K562 (cell line): Measurements from ENCODE around the gene M6PR. TPM values are rescaled to one million over a fixed set of nuclear protein-coding genes. Genes with fewer than 3 reads are reported as not detected.

Experiments
- ATAC-seq: fragments of 200-7000 bp; cut with Tn5 transposase; 3 replicates; pipeline ENCODE4 v1.9.1; 2020; ENCODE audit warnings: moderate library complexity
- BruUV-seq: library from RNA; stranded (reverse); fragments of 400-500 nt; replicated peaks from 2 replicates; lab custom pipeline; 2021; lab: Mats Ljungman, UMichigan
- CTCF ChIA-PET: fragments of 300-600 bp; formaldehyde crosslinking; extraction: SDS; loops from one replicate; lab custom pipeline; 2021; ENCODE audit warnings: low intra/inter-chr PET ratio; lab: Yijun Ruan, JAX
- POLR2A ChIA-PET: fragments of 300-600, 350-650 bp; sonication (Branson Sonifier 250); formaldehyde crosslinking; extraction: SDS; loops from one replicate; lab custom pipeline; 2021; ENCODE audit warnings: antibody characterized with exemption, inconsistent platforms; lab: Yijun Ruan, JAX
- DNase-seq, 4 experiments: peaks; one replicate each; pipeline versions ENCODE4 v3.0.0 to v3.0.0-alpha.2; 2011 to 2018; ENCODE audit warnings: low spot score in 3 of 4, mixed read lengths in 3 of 4; ENCODE audit errors: extremely low read depth in 1 of 4
- FAIRE-seq: peaks from 2 replicates; lab custom pipeline; 2011; peaks lifted over from hg19 to GRCh38; lab: Jason Lieb, UNC
- H2AFZ ChIP-seq: 2 replicates; pipeline ENCODE4 v1.6.0; 2011; ENCODE audit warnings: low read depth, low read length, control low read depth, inconsistent platforms
- H3K27ac ChIP-seq: fragments of 200-600 bp; 3 replicates; pipeline ENCODE4 v1.8.0; 2011; ENCODE audit warnings: low read depth, mild to moderate bottlenecking, control low read depth, inconsistent platforms, low read length, moderate library complexity, mixed read lengths; ENCODE audit errors: extremely low read depth
- H3K27me3 ChIP-seq, 2 experiments: fragments of 300-600 bp in 1 of 2; 2 replicates in 1 of 2; 3 replicates in 1 of 2; pipeline versions ENCODE4 v1.6.0 to v1.8.0; 2011; ENCODE audit warnings: inconsistent platforms in 2 of 2, low read length in 2 of 2, mild to moderate bottlenecking in 1 of 2, mixed read lengths in 1 of 2, moderate library complexity in 1 of 2; ENCODE audit not compliant: control insufficient read depth in 2 of 2, insufficient read depth in 2 of 2
- H3K36me3 ChIP-seq: fragments of 300-600 bp; 3 replicates; pipeline ENCODE4 v1.8.0; 2011; ENCODE audit warnings: mild to moderate bottlenecking, low read length, inconsistent platforms; ENCODE audit not compliant: control insufficient read depth, insufficient read depth
- H3K4me1 ChIP-seq, 2 experiments: fragments of 200-600 bp in 1 of 2; replicated peaks in 1 of 2; 2 replicates in 1 of 2; 3 replicates in 1 of 2; pipeline versions ENCODE4 v1.5.1 to v1.8.0; 2011; ENCODE audit warnings: inconsistent platforms in 2 of 2, low read length in 2 of 2, mild to moderate bottlenecking in 1 of 2, mixed read lengths in 1 of 2, moderate library complexity in 1 of 2; ENCODE audit not compliant: control insufficient read depth in 2 of 2, insufficient read depth in 2 of 2
- H3K4me2 ChIP-seq: 2 replicates; pipeline ENCODE4 v1.6.1; 2011; ENCODE audit warnings: low read length, control low read depth, inconsistent platforms, mixed read lengths; ENCODE audit not compliant: insufficient read depth
- H3K4me3 ChIP-seq: fragments of 200-600 bp; sonication (generic), shearing (Covaris generic); 2 replicates; pipeline ENCODE4 v1.5.1; 2016; ENCODE audit warnings: control low read depth, inconsistent platforms
- H3K79me2 ChIP-seq: fragments of 200-600 bp; 3 replicates; pipeline ENCODE4 v1.8.0; 2011; ENCODE audit warnings: low read length, inconsistent platforms; ENCODE audit not compliant: control insufficient read depth, insufficient read depth
- H3K9ac ChIP-seq, 2 experiments: 2 replicates each; pipeline versions ENCODE4 v1.6.0 to v1.6.1; 2011; ENCODE audit warnings: low read depth in 2 of 2, low read length in 2 of 2, control low read depth in 1 of 2, inconsistent platforms in 1 of 2, mild to moderate bottlenecking in 1 of 2, mixed read lengths in 1 of 2; ENCODE audit not compliant: insufficient read depth in 1 of 2
- H3K9me1 ChIP-seq: one replicate; pipeline ENCODE4 v1.6.0; 2011; ENCODE audit warnings: inconsistent platforms, mild to moderate bottlenecking, low read length, moderate library complexity; ENCODE audit not compliant: control insufficient read depth, insufficient read depth
- H3K9me3 ChIP-seq: replicated peaks from 2 replicates; pipeline ENCODE4 v1.5.1; 2011; ENCODE audit warnings: low read depth, low read length, inconsistent platforms; ENCODE audit not compliant: control insufficient read depth, insufficient read depth
- H4K20me1 ChIP-seq: replicated peaks from 2 replicates; pipeline ENCODE4 v1.6.1; 2011; ENCODE audit warnings: low read length, inconsistent platforms, mixed read lengths; ENCODE audit not compliant: control insufficient read depth, insufficient read depth
- CSDE1 ChIP-seq, 2 experiments: fragments of 450-650 bp; IDR thresholded peaks; 2 replicates each; pipeline ENCODE4 v1.6.1; 2016; ENCODE audit warnings: mild to moderate bottlenecking in 1 of 2
- GTF2E2 ChIP-seq: fragments of 200-800 bp; sonication (Bioruptor generic); IDR thresholded peaks from 2 replicates; pipeline ENCODE4 v1.6.1; 2016; ENCODE audit warnings: missing genetic modification characterization, missing compliant biosample characterization
- GTF2F1 ChIP-seq: IDR thresholded peaks from 2 replicates; pipeline ENCODE4 v1.6.1; 2011; ENCODE audit warnings: low read depth, low read length, improper control_type of control experiment
- HDAC2 ChIP-seq: fragments of 450-650 bp; IDR thresholded peaks from 2 replicates; pipeline ENCODE4 v1.6.1; 2016; ENCODE audit warnings: mild to moderate bottlenecking
- HOXB6 ChIP-seq: fragments of 250-450 bp; sonication (Bioruptor Pico); IDR thresholded peaks from 2 replicates; pipeline ENCODE4 v1.5.1; 2022; ENCODE audit warnings: mild to moderate bottlenecking, borderline replicate concordance
- JUN ChIP-seq, 2 experiments: sonication (generic) in 1 of 2; formaldehyde crosslinking in 1 of 2; IDR thresholded peaks; 2 replicates each; pipeline versions ENCODE4 v1.6.1 to v1.8.0; 2012 to 2022; ENCODE audit warnings: borderline replicate concordance in 2 of 2, mild to moderate bottlenecking in 2 of 2, improper control_type of control experiment in 1 of 2, low read depth in 1 of 2, low read length in 1 of 2, missing genetic modification reagents in 1 of 2
- KLF10 ChIP-seq: fragments of 250-450 bp; sonication (Bioruptor Pico); IDR thresholded peaks from 2 replicates; pipeline ENCODE4 v1.6.1; 2021; ENCODE audit warnings: matching md5 sums
- MTA3 ChIP-seq: fragments of 450-650 bp; formaldehyde crosslinking; IDR thresholded peaks from 2 replicates; pipeline ENCODE4 v1.6.1; 2017; ENCODE audit warnings: mild to moderate bottlenecking, borderline replicate concordance
- NBN ChIP-seq: fragments of 450-650 bp; IDR thresholded peaks from 2 replicates; pipeline ENCODE4 v1.6.1; 2016; ENCODE audit warnings: low read depth, mild to moderate bottlenecking
- NFE2L1 ChIP-seq: fragments of 450-650 bp; IDR thresholded peaks from 2 replicates; pipeline ENCODE4 v1.6.1; 2016; ENCODE audit warnings: missing genetic modification characterization, low read depth, mild to moderate bottlenecking, missing compliant biosample characterization, moderate library complexity, borderline replicate concordance
- PHTF2 ChIP-seq: fragments of 250-450 bp; sonication (Bioruptor Pico); IDR thresholded peaks from 2 replicates; pipeline ENCODE4 v1.5.0; 2021; ENCODE audit warnings: mild to moderate bottlenecking
- PURB ChIP-seq: sonication (generic); formaldehyde crosslinking; IDR thresholded peaks from 2 replicates; pipeline ENCODE4 v1.9.0; 2021; ENCODE audit warnings: low read depth, mild to moderate bottlenecking, missing genetic modification reagents
- RB1 ChIP-seq: fragments of 450-650 bp; IDR thresholded peaks from 2 replicates; pipeline ENCODE4 v1.6.1; 2017; ENCODE audit warnings: low read depth, mild to moderate bottlenecking
- RBBP5 ChIP-seq: fragments of 200-600 bp; sonication (generic); IDR thresholded peaks from 2 replicates; pipeline ENCODE4 v1.6.1; 2012; ENCODE audit warnings: borderline replicate concordance, mild to moderate bottlenecking, low read length, control low read depth, inconsistent platforms; ENCODE audit not compliant: insufficient read depth, poor library complexity, severe bottlenecking
- SIN3B ChIP-seq: fragments of 450-650 bp; IDR thresholded peaks from 2 replicates; pipeline ENCODE4 v1.6.1; 2017; ENCODE audit warnings: low read depth, mild to moderate bottlenecking, moderate library complexity
- SMC3 ChIP-seq: conservative IDR thresholded peaks from 2 replicates; pipeline ENCODE4 v1.6.1; 2011; ENCODE audit warnings: low read depth, low read length, improper control_type of control experiment; ENCODE audit not compliant: insufficient read depth
- TCF3 ChIP-seq: sonication (generic); formaldehyde crosslinking; IDR thresholded peaks from 2 replicates; pipeline ENCODE4 v1.4.0; 2020; ENCODE audit warnings: mild to moderate bottlenecking, missing genetic modification reagents
- TGIF2 ChIP-seq: sonication (generic); formaldehyde crosslinking; IDR thresholded peaks from 2 replicates; pipeline ENCODE4 v1.8.1; 2022; ENCODE audit warnings: mild to moderate bottlenecking, missing genetic modification reagents, moderate library complexity
- ZKSCAN8 ChIP-seq: fragments of 200-800 bp; sonication (Bioruptor generic); IDR thresholded peaks from 2 replicates; pipeline ENCODE4 v1.6.1; 2016; ENCODE audit warnings: missing genetic modification characterization, missing compliant biosample characterization
- ZNF217 ChIP-seq: sonication (generic); formaldehyde crosslinking; IDR thresholded peaks from 2 replicates; pipeline ENCODE4 v1.8.0; 2022; ENCODE audit warnings: mild to moderate bottlenecking, missing genetic modification reagents
- ZNF695 ChIP-seq: fragments of 450-650 bp; formaldehyde crosslinking; IDR thresholded peaks from 2 replicates; pipeline ENCODE4 v1.4.0; 2020; ENCODE audit warnings: mild to moderate bottlenecking, moderate library complexity
- ZNF75A ChIP-seq: fragments of 450-650 bp; formaldehyde crosslinking; IDR thresholded peaks from 2 replicates; pipeline ENCODE4 v1.4.0; 2020; ENCODE audit warnings: mild to moderate bottlenecking
- ZNF764 ChIP-seq: fragments of 250-450 bp; sonication (Bioruptor Pico); IDR thresholded peaks from 2 replicates; pipeline ENCODE4 v1.4.0; 2020; ENCODE audit warnings: low read depth, mild to moderate bottlenecking, moderate library complexity
- ZNF77 ChIP-seq: fragments of 250-450 bp; sonication (Bioruptor Pico); IDR thresholded peaks from 2 replicates; pipeline ENCODE4 v1.5.0; 2020
- WGBS: fragments of 100-300 bp; shearing (Covaris generic); methylation state at CpG from one replicate; pipeline ENCODE4 v1.1.6; 2016; ENCODE audit warnings: low coverage, mixed read lengths; ENCODE audit not compliant: insufficient coverage; ENCODE audit errors: missing lambda C conversion rate; 5-methylcytosine and 5-hydroxymethylcytosine counted together
- in situ Hi-C: fragments of 300-500 bp; cut with MboI; formaldehyde crosslinking; loops from 4 replicates; pipeline ENCODE4 v1.15.0; 2018; ENCODE audit warnings: inconsistent platforms, mixed read lengths
- intact Hi-C: fragments of 100-400 bp; cut with micrococcal nuclease; formaldehyde crosslinking; loops from 2 replicates; pipeline ENCODE4 v1.14.2; 2022
- polyA plus RNA-seq, 8 experiments: library from polyadenylated mRNA; depleted of rRNA in 4 of 8; stranded (reverse) in 5 of 8; unstranded in 3 of 8; fragments of >200 nt; fragmentation: Nextera tagmentation in 2 of 8; fragmentation: Illumina TruSeq in 1 of 8; extraction: Ambion mirVana in 2 of 8; extraction: Trizol in 1 of 8; gene quantifications; 2 replicates each; pipeline versions ENCODE4 v1.2.1 to v1.2.3, GENCODE V29; 2011 to 2014; ENCODE audit warnings: inconsistent platforms in 1 of 8, missing spikeins in 1 of 8
- total RNA-seq, 7 experiments: library from RNA; depleted of rRNA in 6 of 7; stranded (reverse); fragments of >200 nt in 6 of 7; fragmentation: Illumina TruSeq in 2 of 7; extraction: Trizol in 2 of 7; gene quantifications; 2 replicates each; pipeline versions ENCODE4 v1.2.1 to v1.2.3, GENCODE V29; 2011 to 2021; ENCODE audit warnings: low replicate concordance in 1 of 7
- TF ChIP-seq, protein P1 (sequence below): fragments of 250-450 bp; sonication (Bioruptor Pico); IDR thresholded peaks from 2 replicates; pipeline ENCODE4 v1.8.0; 2022; ENCODE audit warnings: moderate library complexity, mild to moderate bottlenecking, inconsistent platforms
- TF ChIP-seq, protein P2 (sequence below): sonication (generic); formaldehyde crosslinking; IDR thresholded peaks from 2 replicates; pipeline ENCODE4 v1.8.0; 2022; ENCODE audit warnings: mild to moderate bottlenecking, missing genetic modification reagents

M6PR gene
- total and polyA plus RNA-seq, 9 of the 15 experiments (the other 6 are each of a cell fraction or from before 2014, with no cell fraction given), result 78.6 to 159 (median 112) TPM

DNA sequence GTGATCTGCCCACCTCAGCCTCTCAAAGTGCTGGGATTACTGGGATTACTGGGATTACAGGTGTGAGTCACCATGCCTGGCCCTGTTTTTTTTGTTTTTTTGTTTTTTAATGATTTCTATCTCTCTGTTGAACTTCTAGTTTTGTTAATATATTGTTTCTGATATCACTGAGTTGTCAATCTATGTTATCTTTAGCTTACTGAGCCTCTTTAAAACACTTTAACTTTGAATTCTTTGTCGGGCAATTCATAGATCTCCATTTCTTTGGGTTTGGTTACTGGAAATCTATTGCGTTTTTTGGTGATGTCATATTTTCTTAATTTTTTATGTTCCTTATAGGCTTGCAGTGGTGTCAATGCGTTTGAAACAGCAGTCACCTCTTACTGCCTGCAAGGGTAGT is 30.7 kb upstream of the M6PR start (continued):
- TF ChIP-seq RB1 (no peak), MTA3 (no peak), ZNF77 (CRISPR knock-in tag) (no peak), JUN (IDR thresholded peaks at IDR 0.05; ENCODE audit: borderline replicate concordance, low read depth, low read length) (no peak), JUN (CRISPR knock-in tag; IDR thresholded peaks at IDR 0.05; ENCODE audit: borderline replicate concordance) (no peak), GTF2F1 (no peak), PURB (CRISPR knock-in tag) (no peak), ZNF217 (CRISPR knock-in tag) (no peak), TGIF2 (CRISPR knock-in tag) (no peak), CSDE1 (IDR thresholded peaks at IDR 0.05) (no peak), NFE2L1 (tag) (no peak)

DNA sequence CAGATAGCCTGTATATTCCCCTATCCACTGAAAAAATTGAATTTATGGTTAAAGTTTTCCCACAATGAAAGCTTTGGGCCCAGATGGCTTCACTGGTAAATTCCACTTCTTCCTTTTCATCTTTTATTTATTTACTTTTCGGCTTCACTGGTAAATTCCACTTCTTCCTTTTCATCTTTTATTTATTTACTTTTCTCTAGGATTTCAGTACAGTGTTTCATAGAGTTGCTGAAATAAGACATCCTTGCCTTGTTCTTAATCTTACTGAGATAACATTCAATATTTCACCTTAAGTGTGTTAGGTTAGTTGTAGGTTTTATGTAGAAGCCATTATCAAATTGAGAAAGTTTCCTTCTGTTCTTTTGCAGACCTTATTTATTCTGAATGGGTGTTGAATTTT is 21.0 kb upstream of the M6PR start:
- WGBS, result 20% methylated on average over 1 of the region's 1 CpG
- CTCF ChIA-PET, result no interaction called here
- intact Hi-C loops, result no loop called here
- no peak for TF ChIP-seq ZNF764 (CRISPR knock-in tag)
- TF ChIP-seq, protein P1, sequence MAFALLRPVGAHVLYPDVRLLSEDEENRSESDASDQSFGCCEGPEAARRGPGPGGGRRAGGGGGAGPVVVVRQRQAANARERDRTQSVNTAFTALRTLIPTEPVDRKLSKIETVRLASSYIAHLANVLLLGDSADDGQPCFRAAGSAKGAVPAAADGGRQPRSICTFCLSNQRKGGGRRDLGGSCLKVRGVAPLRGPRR, result no peak
- TF ChIP-seq MTA3, result no peak
- TF ChIP-seq RBBP5, result no peak
- TF ChIP-seq HOXB6 (CRISPR knock-in tag), result no peak
- TF ChIP-seq KLF10 (CRISPR knock-in tag), result no peak
- no peak for TF ChIP-seq ZNF695 (CRISPR knock-in tag)
- TF ChIP-seq NBN, result no peak
- TF ChIP-seq PHTF2 (CRISPR knock-in tag), result no peak
- no peak for TF ChIP-seq HDAC2
- TF ChIP-seq GTF2E2 (tag), result no peak
- TF ChIP-seq ZKSCAN8 (CRISPR knock-in tag), result no peak
- no peak for TF ChIP-seq TCF3 (CRISPR knock-in tag)
- TF ChIP-seq, protein P2, sequence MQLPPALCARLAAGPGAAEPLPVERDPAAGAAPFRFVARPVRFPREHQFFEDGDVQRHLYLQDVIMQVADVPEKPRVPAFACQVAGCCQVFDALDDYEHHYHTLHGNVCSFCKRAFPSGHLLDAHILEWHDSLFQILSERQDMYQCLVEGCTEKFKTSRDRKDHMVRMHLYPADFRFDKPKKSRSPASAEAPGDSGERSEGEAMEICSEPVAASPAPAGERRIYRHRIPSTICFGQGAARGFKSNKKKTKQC (CRISPR knock-in tag), result no peak
- no peak for TF ChIP-seq SMC3
- TF ChIP-seq ZNF75A, result no peak
- TF ChIP-seq SIN3B, result no peak

More for the DNA sequence above, 21.0 kb upstream of the M6PR start:
- no peak overlapping the region for H3K9ac ChIP-seq
- H3K9me1 ChIP-seq, result no peaks in the 10 kb centered on the region
- H3K4me1 ChIP-seq, result no peaks in the 10 kb centered on the region
- H3K9me3 ChIP-seq, result no peaks in the 10 kb centered on the region
- BruUV-seq, result no TSS peak
- no peak for ATAC-seq
- H4K20me1 ChIP-seq, result no peaks in the 10 kb centered on the region
- no peak for FAIRE-seq
- no peak overlapping the region for H3K27ac ChIP-seq
- H3K79me2 ChIP-seq, result no peaks in the 10 kb centered on the region
- no peak overlapping the region for H3K4me3 ChIP-seq
- no peak overlapping the region for H3K4me2 ChIP-seq
- H2AFZ ChIP-seq, result no peak overlapping the region
- DNase-seq, result no peak
- H3K36me3 ChIP-seq, result no peaks in the 10 kb centered on the region
- no peaks in the 10 kb centered on the region for H3K27me3 ChIP-seq
- in situ Hi-C loops, result no loop called here
- POLR2A ChIA-PET, result no interaction called here
